Tibial nerve (tissue), 4 donors: ENCODE data around the gene FAM170B. TPM values are rescaled to one million over a fixed set of nuclear protein-coding genes. Genes with fewer than 3 reads are reported as not detected.

Source experiments
- DNase-seq, 2 donors: peaks; one replicate each; pipeline ENCODE4 v3.0.0-alpha.2; 2019; ENCODE audit warnings: low spot score in 2 of 2
- H3K27ac ChIP-seq, 4 donors: fragments of 200-600 bp; sonication (generic) in 3 of 4; one replicate each; pipeline ENCODE4 v1.5.1; 2017 to 2019; ENCODE audit warnings: mild to moderate bottlenecking in 1 of 4
- H3K27me3 ChIP-seq, 2 donors: fragments of 200-600 bp; sonication (generic) in 1 of 2; one replicate each; pipeline versions ENCODE4 v1.5.1 to v1.6.0; 2017 to 2019
- H3K36me3 ChIP-seq, 3 donors: fragments of 200-600 bp; sonication (generic); one replicate each; pipeline ENCODE4 v1.5.1; 2018 to 2019
- H3K4me1 ChIP-seq, 4 donors: fragments of 200-600 bp; sonication (generic) in 3 of 4; one replicate each; pipeline ENCODE4 v1.5.1; 2017 to 2019
- H3K4me3 ChIP-seq, 4 donors: fragments of 200-600 bp; sonication (generic) in 3 of 4; one replicate each; pipeline ENCODE4 v1.5.1; 2017 to 2019; ENCODE audit warnings: mild to moderate bottlenecking in 1 of 4, moderate library complexity in 1 of 4
- H3K9me3 ChIP-seq, 4 donors: fragments of 200-600 bp; sonication (generic) in 3 of 4; one replicate each; pipeline ENCODE4 v1.5.1; 2017 to 2019
- EP300 ChIP-seq, 2 donors: sonication (generic); formaldehyde crosslinking; IDR thresholded peaks; one replicate each; pipeline ENCODE4 v1.6.1; 2017; ENCODE audit warnings: antibody characterized with exemption in 2 of 2, mild to moderate bottlenecking in 1 of 2
- POLR2A ChIP-seq, 2 donors: fragments of 450-650 bp; IDR thresholded peaks; one replicate each; pipeline ENCODE4 v1.6.1; 2017; ENCODE audit warnings: antibody characterized with exemption in 2 of 2, mild to moderate bottlenecking in 2 of 2, moderate library complexity in 2 of 2
- WGBS, 2 donors: methylation state at CpG; one replicate each; pipeline ENCODE4 v1.1.5; 2018; 5-methylcytosine and 5-hydroxymethylcytosine counted together
- total RNA-seq, 4 donors: library from RNA; depleted of rRNA; stranded (reverse); fragments of >200 nt; gene quantifications; one replicate each; pipeline ENCODE4 v1.1.0, GENCODE V29; 2016
- TF ChIP-seq, protein P1 (sequence below), 5 experiments: fragments of 200-600 bp in 3 of 5; fragments of 450-650 bp in 2 of 5; sonication (generic) in 3 of 5; IDR thresholded peaks; one replicate each; pipeline ENCODE4 v1.5.1; 2016 to 2019; ENCODE audit warnings: antibody characterized with exemption in 5 of 5, mild to moderate bottlenecking in 3 of 5, moderate library complexity in 2 of 5

Gene FAM170B
- total RNA-seq, 4 donors from 2014 or later = 0.63 TPM; not detected in 3

DNA sequence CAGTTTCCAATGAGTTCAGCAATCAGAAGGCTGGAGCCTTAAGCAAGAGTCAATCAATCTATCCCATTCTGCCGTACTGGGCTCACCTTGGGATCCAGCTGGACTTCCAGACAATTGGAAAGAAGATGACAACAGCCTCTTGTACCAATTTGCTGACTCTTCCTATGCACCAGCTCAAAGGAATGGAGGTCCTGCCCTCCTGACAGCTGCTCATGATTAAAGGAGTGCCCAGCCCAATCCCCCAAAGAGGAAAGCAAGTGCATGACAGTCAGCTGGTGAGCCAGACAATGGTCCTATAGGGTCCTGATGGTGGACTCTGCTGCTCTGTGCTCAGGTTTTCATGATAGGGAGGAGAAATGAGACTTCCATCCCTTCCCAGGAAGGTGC, 43.6 kb downstream of the FAM170B start:
- DNase-seq = no peak
- peaks cover 0 to 17% (median 4%) of the 10 kb centered on the region in 4 donors for H3K9me3 ChIP-seq
- 41 to 46% methylated on average over 1 of the region's 1 CpG for WGBS, 2 donors
- H3K27me3 ChIP-seq = peaks cover 0 to 2% of the 10 kb centered on the region in 2 donors
- H3K4me3 ChIP-seq = no peak overlapping the region
- peak overlapping the region in 1 of 4 donors; percentile 25 for H3K27ac ChIP-seq
- TF ChIP-seq EP300 (IDR thresholded peaks at IDR 0.05) = no peak
- no peak for TF ChIP-seq POLR2A (IDR thresholded peaks at IDR 0.05)
- TF ChIP-seq, protein P1, sequence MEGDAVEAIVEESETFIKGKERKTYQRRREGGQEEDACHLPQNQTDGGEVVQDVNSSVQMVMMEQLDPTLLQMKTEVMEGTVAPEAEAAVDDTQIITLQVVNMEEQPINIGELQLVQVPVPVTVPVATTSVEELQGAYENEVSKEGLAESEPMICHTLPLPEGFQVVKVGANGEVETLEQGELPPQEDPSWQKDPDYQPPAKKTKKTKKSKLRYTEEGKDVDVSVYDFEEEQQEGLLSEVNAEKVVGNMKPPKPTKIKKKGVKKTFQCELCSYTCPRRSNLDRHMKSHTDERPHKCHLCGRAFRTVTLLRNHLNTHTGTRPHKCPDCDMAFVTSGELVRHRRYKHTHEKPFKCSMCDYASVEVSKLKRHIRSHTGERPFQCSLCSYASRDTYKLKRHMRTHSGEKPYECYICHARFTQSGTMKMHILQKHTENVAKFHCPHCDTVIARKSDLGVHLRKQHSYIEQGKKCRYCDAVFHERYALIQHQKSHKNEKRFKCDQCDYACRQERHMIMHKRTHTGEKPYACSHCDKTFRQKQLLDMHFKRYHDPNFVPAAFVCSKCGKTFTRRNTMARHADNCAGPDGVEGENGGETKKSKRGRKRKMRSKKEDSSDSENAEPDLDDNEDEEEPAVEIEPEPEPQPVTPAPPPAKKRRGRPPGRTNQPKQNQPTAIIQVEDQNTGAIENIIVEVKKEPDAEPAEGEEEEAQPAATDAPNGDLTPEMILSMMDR (IDR thresholded peaks at IDR 0.05) = no peak
- peaks cover 0 to 30% (median 6%) of the 10 kb centered on the region in 4 donors for H3K4me1 ChIP-seq
- no peaks in the 10 kb centered on the region for H3K36me3 ChIP-seq

- H3K4me3 ChIP-seq = no peak overlapping the region
- H3K27ac ChIP-seq = peak overlapping the region in 1 of 4 donors; percentile 8
- TF ChIP-seq EP300 (IDR thresholded peaks at IDR 0.05) (no peak), POLR2A (IDR thresholded peaks at IDR 0.05) (no peak)
- TF ChIP-seq, protein P1 (IDR thresholded peaks at IDR 0.05) = no peak
- H3K9me3 ChIP-seq = peaks cover 0 to 17% (median 4%) of the 10 kb centered on the region in 4 donors
- peaks cover 0 to 2% of the 10 kb centered on the region in 2 donors for H3K27me3 ChIP-seq
- no peak for DNase-seq
- no peaks in the 10 kb centered on the region for H3K36me3 ChIP-seq
- 67 to 69% methylated on average over 3 of the region's 3 CpGs for WGBS, 2 donors
- H3K4me1 ChIP-seq = peaks cover 0 to 30% (median 5%) of the 10 kb centered on the region in 4 donors
Observed at GRCh38 chr10:49089557-49090188, 44.1 kb downstream of the FAM170B start.

DNA sequence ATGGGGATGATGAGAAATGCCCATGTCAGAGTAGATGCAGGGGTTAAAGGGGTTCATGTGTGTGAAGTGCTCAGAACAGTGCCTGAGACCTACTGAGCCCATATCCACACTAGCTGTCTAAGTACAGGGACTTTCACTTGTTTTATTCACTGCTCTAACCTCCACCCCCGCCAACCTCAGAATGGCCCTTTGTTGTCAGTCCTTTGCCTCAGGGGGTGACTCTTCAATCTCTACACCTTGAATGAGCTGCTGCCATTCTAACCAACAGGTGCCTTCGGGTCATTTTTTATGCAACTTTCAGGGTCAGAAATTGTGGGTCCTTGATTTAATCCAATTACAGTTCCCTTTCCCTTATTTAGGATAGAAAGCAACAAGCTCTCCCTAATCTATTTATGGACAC, 44.7 kb downstream of the FAM170B start:
- TF ChIP-seq POLR2A (IDR thresholded peaks at IDR 0.05) = no peak
- TF ChIP-seq, protein P1 (IDR thresholded peaks at IDR 0.05) = no peak
- TF ChIP-seq EP300 (IDR thresholded peaks at IDR 0.05) = no peak
- Histone ChIP-seq H3K27me3 (peaks cover 0 to 2% of the 10 kb centered on the region in 2 donors), H3K9me3 (peaks cover 0 to 17% (median 4%) of the 10 kb centered on the region in 4 donors), H3K36me3 (no peaks in the 10 kb centered on the region), H3K27ac (no peak overlapping the region), H3K4me1 (peaks cover 0 to 30% (median 5%) of the 10 kb centered on the region in 4 donors), H3K4me3 (no peak overlapping the region)
- 78 to 92% methylated on average over 2 of the region's 2 CpGs for WGBS, 2 donors
- DNase-seq = no peak

DNA sequence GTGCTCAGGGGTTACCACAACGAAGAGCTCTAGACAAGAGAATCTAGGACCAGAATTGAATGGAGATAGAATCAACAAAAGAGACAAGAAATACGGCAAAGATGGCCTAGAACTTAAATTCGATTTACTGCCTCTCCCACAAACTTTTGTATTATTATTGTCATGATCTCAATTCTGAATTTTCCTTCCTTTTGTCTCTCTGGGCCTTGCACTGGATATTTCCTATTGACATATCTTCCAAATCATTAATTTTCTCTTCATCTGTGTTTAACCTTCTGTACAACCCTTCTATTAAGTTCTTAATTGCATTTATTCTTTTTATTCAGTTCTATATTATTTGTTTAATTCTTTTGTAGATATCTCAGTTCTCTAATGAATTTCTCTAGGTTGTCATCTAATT, 46.9 kb downstream of the FAM170B start:
- 95% methylated on average over 3 of the region's 3 CpGs for WGBS, 2 donors
- peaks cover 0 to 50% (median 16%) of the 10 kb centered on the region in 4 donors for H3K4me1 ChIP-seq

GRCh38 chr10:49083261-49083660, 50.6 kb downstream of the FAM170B start:
- WGBS, 2 donors = 32 to 40% methylated on average over 8 of the region's 8 CpGs
- TF ChIP-seq, protein P1 (IDR thresholded peaks at IDR 0.05) = no peak
- peak; percentile 17 to 82 for TF ChIP-seq EP300 (IDR thresholded peaks at IDR 0.05)
- Histone ChIP-seq H3K36me3 (no peaks in the 10 kb centered on the region), H3K27me3 (peaks cover 0 to 2% of the 10 kb centered on the region in 2 donors), H3K4me1 (peaks cover 0 to 61% (median 28%) of the 10 kb centered on the region in 4 donors), H3K9me3 (peaks cover 0 to 17% (median 4%) of the 10 kb centered on the region in 4 donors), H3K4me3 (no peak overlapping the region), H3K27ac (peak overlapping the region in 2 of 4 donors; percentile 27 to 40)
- peak; percentile 50 to 71 for DNase-seq

More for the DNA sequence above, 46.9 kb downstream of the FAM170B start:
- Histone ChIP-seq H3K4me3 (no peak overlapping the region), H3K27me3 (peaks cover 0 to 2% of the 10 kb centered on the region in 2 donors), H3K27ac (no peak overlapping the region), H3K9me3 (peaks cover 0 to 17% (median 4%) of the 10 kb centered on the region in 4 donors), H3K36me3 (no peaks in the 10 kb centered on the region)
- no peak for DNase-seq
- no peak for TF ChIP-seq EP300 (IDR thresholded peaks at IDR 0.05)
- TF ChIP-seq POLR2A (IDR thresholded peaks at IDR 0.05) = no peak
- TF ChIP-seq, protein P1 (IDR thresholded peaks at IDR 0.05) = no peak
